Measurements from ENCODE around the gene NUTM2E. TPM values are rescaled to one million over a fixed set of nuclear protein-coding genes. Genes with fewer than 3 reads are reported as not detected.
"Not testable (repeated sequence)": the region's sequence is repeated elsewhere in the genome, so short reads cannot be mapped to it uniquely, and the experiment has no call there.

The NUTM2E gene
- total RNA-seq, 2 experiments from 2014 or later, result 0.19 TPM; not detected in 1

DNA sequence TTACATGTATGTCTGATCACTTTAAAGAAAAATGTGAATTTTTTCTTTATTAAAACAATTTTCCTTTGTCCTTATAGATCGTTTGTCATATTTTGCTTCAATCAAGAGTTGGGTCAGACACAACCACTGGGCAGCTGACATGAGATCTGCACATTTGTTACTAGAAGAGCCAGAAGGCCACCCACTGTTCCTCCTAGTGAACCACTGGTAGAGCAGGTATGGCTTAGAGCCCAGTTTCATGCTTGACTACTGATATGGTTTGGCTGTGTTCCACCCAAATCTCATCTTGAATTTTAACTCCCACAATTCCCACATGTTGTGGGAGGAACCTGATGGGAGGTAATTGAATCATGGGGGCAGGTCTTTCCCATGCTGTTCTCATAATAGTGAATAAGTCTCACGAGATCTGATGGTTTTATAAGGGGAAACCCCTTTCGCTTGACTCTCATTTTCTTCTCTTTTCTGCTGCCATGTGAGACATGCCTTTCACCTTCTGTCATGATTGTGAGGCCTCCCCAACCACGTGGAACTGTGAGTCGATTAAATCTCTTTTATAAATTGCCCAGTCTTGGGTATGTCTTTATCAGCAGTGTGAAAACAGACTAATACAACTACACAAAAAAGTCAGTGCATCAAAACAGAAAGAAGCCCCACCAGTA lies 43.0 kb downstream of the NUTM2E start:
- H3K4me2 ChIP-seq (ENCODE audit: low read length); POLR2A ChIA-PET; H3K4me3 ChIP-seq (ENCODE audit: low read depth, low read length, poor library complexity, severe bottlenecking); H3K27ac ChIP-seq (ENCODE audit: low read depth, low read length, poor library complexity, severe bottlenecking); DNase-seq (ENCODE audit: low spot score); H3K36me3 ChIP-seq (ENCODE audit: insufficient read depth, low read length); intact Hi-C loops (cut with micrococcal nuclease; ENCODE audit: unreplicated experiment); CTCF ChIA-PET (ENCODE audit: unreplicated experiment); H3K79me2 ChIP-seq (ENCODE audit: insufficient read depth, low read depth, low read length); BruUV-seq (replicated peaks); H3K9me2 ChIP-seq (ENCODE audit: insufficient read depth, low read length); H3K4me1 ChIP-seq (ENCODE audit: insufficient read depth, low read length, poor library complexity, severe bottlenecking); H3K9me3 ChIP-seq (ENCODE audit: low read length); H4K20me1 ChIP-seq (ENCODE audit: insufficient read depth, low read length); H2AFZ ChIP-seq (ENCODE audit: low read length): not testable (repeated sequence)

DNA sequence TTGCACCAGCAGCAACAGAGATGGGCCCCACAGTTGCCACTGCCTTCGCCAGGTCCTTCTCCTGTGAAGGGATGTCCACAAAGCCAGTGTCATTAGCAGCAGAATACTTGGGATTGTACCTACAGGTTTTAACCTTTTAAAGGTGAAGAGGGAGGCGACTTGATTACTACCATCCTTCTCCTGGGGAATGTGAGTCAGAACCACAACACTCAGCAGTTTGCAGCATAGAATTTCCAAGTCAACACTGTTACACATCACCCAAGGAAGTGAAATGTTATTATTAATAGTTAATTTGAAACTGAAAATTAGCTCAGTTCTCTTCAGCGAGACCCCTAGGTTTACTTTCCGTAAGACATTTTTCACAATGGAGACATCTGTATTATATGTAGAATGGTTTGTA lies 45.2 kb downstream of the NUTM2E start:
- H3K4me1 ChIP-seq (ENCODE audit: insufficient read depth, low read length, poor library complexity, severe bottlenecking); H3K36me3 ChIP-seq (ENCODE audit: insufficient read depth, low read length); H3K4me3 ChIP-seq (ENCODE audit: low read depth, low read length, poor library complexity, severe bottlenecking); H3K27ac ChIP-seq (ENCODE audit: low read depth, low read length, poor library complexity, severe bottlenecking); H2AFZ ChIP-seq (ENCODE audit: low read length); H3K79me2 ChIP-seq (ENCODE audit: insufficient read depth, low read depth, low read length); DNase-seq (ENCODE audit: low spot score); CTCF ChIA-PET (ENCODE audit: unreplicated experiment); H3K9me3 ChIP-seq (ENCODE audit: low read length); H4K20me1 ChIP-seq (ENCODE audit: insufficient read depth, low read length); intact Hi-C loops (cut with micrococcal nuclease; ENCODE audit: unreplicated experiment); H3K4me2 ChIP-seq (ENCODE audit: low read length); POLR2A ChIA-PET; BruUV-seq (replicated peaks); H3K9me2 ChIP-seq (ENCODE audit: insufficient read depth, low read length): not testable (repeated sequence)

Other genes with a start within 250 kb of the NUTM2E start
- not detected in 2 replicates for gene SFTPA1, start 215.8 kb upstream of the NUTM2E start, total RNA-seq (2014; rRNA removed; shearing (Covaris generic))
- gene SFTPA1, start 215.8 kb upstream of the NUTM2E start, total RNA-seq (2022), result not detected in 2 replicates
- 0.06 TPM in 1 of 2 replicates, not detected in the other for gene NUTM2B, start 123.5 kb upstream of the NUTM2E start, total RNA-seq (2014; rRNA removed; shearing (Covaris generic))
- 0.91 and 1.4 TPM in 2 replicates for gene NUTM2B, start 123.5 kb upstream of the NUTM2E start, total RNA-seq (2022)
- not detected in 2 replicates for gene SFTPD, start 122.4 kb downstream of the NUTM2E start, total RNA-seq (2014; rRNA removed; shearing (Covaris generic))
- gene SFTPD, start 122.4 kb downstream of the NUTM2E start, total RNA-seq (2022), result not detected in 2 replicates

Data from OCI-LY7 (cell line).